ENCODE measurements around the gene GALP.

- TF ChIP-seq CTCF (IDR thresholded peaks at IDR 0.05; ENCODE audit: low read depth, low read length): no peak
- TF ChIP-seq EZH2phosphoT487 (IDR thresholded peaks at IDR 0.05; ENCODE audit: low read depth): no peak
Observed at GRCh38 chr19:56147307-56147706, 28.5 kb upstream of the GALP start.
